ENCODE results near the gene CCDC38.
A peak's percentile ranks its signal among the peaks of the same experiment; 100 is the strongest.

Gene CCDC38

GRCh38 chr12:95874452-95874851 lies 68.0 kb downstream of the CCDC38 start:
- no peak overlapping the region for H3K4me3 ChIP-seq (ENCODE audit: low read depth, low read length)
- no peak for TF ChIP-seq CTCF (IDR thresholded peaks at IDR 0.05; ENCODE audit: control insufficient read depth, extremely low read depth, insufficient read depth)
- DNase-seq (ENCODE audit: low read depth), result no peak

GRCh38 chr12:95870897-95871296 lies 71.5 kb downstream of the CCDC38 start:
- no peak for TF ChIP-seq CTCF (IDR thresholded peaks at IDR 0.05; ENCODE audit: control insufficient read depth, extremely low read depth, insufficient read depth)
- H3K4me3 ChIP-seq (ENCODE audit: low read depth, low read length), result no peak overlapping the region
- DNase-seq (ENCODE audit: low read depth), result no peak

GRCh38 chr12:95863337-95863736 lies 79.1 kb downstream of the CCDC38 start:
- DNase-seq (ENCODE audit: low read depth), result no peak
- no peak for TF ChIP-seq CTCF (IDR thresholded peaks at IDR 0.05; ENCODE audit: control insufficient read depth, extremely low read depth, insufficient read depth)
- no peak overlapping the region for H3K4me3 ChIP-seq (ENCODE audit: low read depth, low read length)

GRCh38 chr12:95862038-95862437 lies 80.4 kb downstream of the CCDC38 start:
- no peak overlapping the region for H3K4me3 ChIP-seq (ENCODE audit: low read depth, low read length)
- no peak for TF ChIP-seq CTCF (IDR thresholded peaks at IDR 0.05; ENCODE audit: control insufficient read depth, extremely low read depth, insufficient read depth)
- DNase-seq (ENCODE audit: low read depth), result no peak

GRCh38 chr12:95859947-95860850 lies 82.2 kb downstream of the CCDC38 start:
- DNase-seq (ENCODE audit: low read depth), result no peak
- no peak for TF ChIP-seq CTCF (IDR thresholded peaks at IDR 0.05; ENCODE audit: control insufficient read depth, extremely low read depth, insufficient read depth)
- peak overlapping the region; percentile 96 for H3K4me3 ChIP-seq (ENCODE audit: low read depth, low read length)

GRCh38 chr12:95859344-95859816 lies 83.0 kb downstream of the CCDC38 start:
- peak overlapping the region; percentile 96 for H3K4me3 ChIP-seq (ENCODE audit: low read depth, low read length)
- TF ChIP-seq CTCF (IDR thresholded peaks at IDR 0.05; ENCODE audit: control insufficient read depth, extremely low read depth, insufficient read depth), result no peak
- no peak for DNase-seq (ENCODE audit: low read depth)
